NK-92 treated with Interleukin-12 subunit alpha and Interleukin-12 subunit beta, amount 100 ng/mL, for 24 hours (cell line): ENCODE data around the gene SALL2.
"Not testable (repeated sequence)": the region's sequence is repeated elsewhere in the genome, so short reads cannot be mapped to it uniquely, and the experiment has no call there.

Experiments used
- DNase-seq: peaks from one replicate; lab custom pipeline; 2025; lab: John Stamatoyannopoulos, UW

Gene SALL2

GRCh38 chr14:21525962-21526671, at the start of gene SALL2:
Gene SALL2 (minus strand): TSS chr14:21526346. CDS start chr14:21526127, 219 bp downstream.
- no peak for DNase-seq

GRCh38 chr14:21575661-21576060, 49.5 kb upstream of the SALL2 start:
- no peak for DNase-seq

GRCh38 chr14:21572604-21573003, 46.5 kb upstream of the SALL2 start:
- no peak for DNase-seq

- DNase-seq = no peak
Measured at GRCh38 chr14:21558703-21559170, 32.6 kb upstream of the SALL2 start.

- DNase-seq = peak; percentile 31
Measured at GRCh38 chr14:21557084-21557901, 31.1 kb upstream of the SALL2 start.

GRCh38 chr14:21556378-21557083, 30.4 kb upstream of the SALL2 start:
- DNase-seq = no peak

- DNase-seq = no peak
Measured at GRCh38 chr14:21553266-21553665, 27.1 kb upstream of the SALL2 start.

- not testable (repeated sequence) for DNase-seq
Measured at GRCh38 chr14:21544588-21544987, 18.4 kb upstream of the SALL2 start.

- DNase-seq = no peak
Measured at GRCh38 chr14:21543963-21544362, 17.8 kb upstream of the SALL2 start.

- DNase-seq = no peak
Measured at GRCh38 chr14:21543521-21543960, 17.4 kb upstream of the SALL2 start.

- no peak for DNase-seq
Measured at GRCh38 chr14:21541413-21542074, 15.4 kb upstream of the SALL2 start.

- no peak for DNase-seq
Measured at GRCh38 chr14:21539189-21539940, 13.2 kb upstream of the SALL2 start.

GRCh38 chr14:21537090-21537424, 10.9 kb upstream of the SALL2 start:
- DNase-seq = no peak

- DNase-seq = no peak
Measured at GRCh38 chr14:21536418-21537089, 10.4 kb upstream of the SALL2 start.

- no peak for DNase-seq
Measured at GRCh38 chr14:21535545-21536417, 9.6 kb upstream of the SALL2 start.

- no peak for DNase-seq
Measured at GRCh38 chr14:21534576-21534975, 8.4 kb upstream of the SALL2 start.

- DNase-seq = no peak
Measured at GRCh38 chr14:21533294-21533693, 7.1 kb upstream of the SALL2 start.

GRCh38 chr14:21529515-21529914, 3.4 kb upstream of the SALL2 start:
- DNase-seq = no peak
